Right atrium auricular region (tissue), 2 donors: Measurements from ENCODE around the gene TBC1D9B. TPM values are rescaled to one million over a fixed set of nuclear protein-coding genes. Genes with fewer than 3 reads are reported as not detected.

Source experiments
- DNase-seq: peaks from one replicate; pipeline ENCODE4 v3.0.0-alpha.2; 2019; ENCODE audit warnings: low spot score
- H3K27ac ChIP-seq, 2 donors: fragments of 200-600 bp; sonication (generic); 1 replicate in 1 of 2; 2 replicates in 1 of 2; pipeline ENCODE4 v1.5.1; 2016 to 2019
- H3K27me3 ChIP-seq, 2 donors: fragments of 200-600 bp; sonication (generic); one replicate each; pipeline versions ENCODE4 v1.5.1 to v1.6.0; 2017 to 2019
- H3K36me3 ChIP-seq: fragments of 200-600 bp; sonication (generic); one replicate; pipeline ENCODE4 v1.5.1; 2016
- H3K4me1 ChIP-seq, 2 donors: fragments of 200-600 bp; sonication (generic); one replicate each; pipeline versions ENCODE4 v1.5.1 to v1.6.0; 2017 to 2019
- H3K4me3 ChIP-seq, 2 donors: fragments of 200-600 bp; sonication (generic); 1 replicate in 1 of 2; 2 replicates in 1 of 2; pipeline ENCODE4 v1.5.1; 2017 to 2019; ENCODE audit warnings: mild to moderate bottlenecking in 1 of 2, moderate library complexity in 1 of 2
- H3K9me3 ChIP-seq, 2 donors: fragments of 200-600 bp; sonication (generic); one replicate each; pipeline ENCODE4 v1.5.1; 2019
- CTCF ChIP-seq, 2 donors: fragments of 200-600 bp; sonication (generic); IDR thresholded peaks; one replicate each; pipeline ENCODE4 v1.5.1; 2019; ENCODE audit warnings: antibody characterized with exemption in 2 of 2
- total RNA-seq, 2 donors: library from RNA; depleted of rRNA; stranded (reverse); fragments of >200 nt; gene quantifications; one replicate each; pipeline ENCODE4 v1.1.0, GENCODE V29; 2016

The TBC1D9B gene
- total RNA-seq, 2 donors from 2014 or later, result 33.5 to 57.7 TPM

- Histone ChIP-seq H3K9me3 (peaks cover 5 to 13% of the 10 kb centered on the region in 2 donors), H3K27me3 (no peaks in the 10 kb centered on the region), H3K36me3 (peaks cover 58% of the 10 kb centered on the region), H3K27ac (no peak overlapping the region), H3K4me3 (no peak overlapping the region), H3K4me1 (no peaks in the 10 kb centered on the region)
- TF ChIP-seq CTCF (IDR thresholded peaks at IDR 0.05), result no peak
- no peak for DNase-seq
Observed at GRCh38 chr5:179882338-179882737, 25.4 kb downstream of the TBC1D9B start.

- H3K4me3 ChIP-seq, result no peak overlapping the region
- no peak for DNase-seq
- TF ChIP-seq CTCF (IDR thresholded peaks at IDR 0.05), result no peak
- H3K27me3 ChIP-seq, result no peaks in the 10 kb centered on the region
- no peaks in the 10 kb centered on the region for H3K4me1 ChIP-seq
- H3K27ac ChIP-seq, result no peak overlapping the region
- peaks cover 51% of the 10 kb centered on the region for H3K36me3 ChIP-seq
- peaks cover 5 to 13% of the 10 kb centered on the region in 2 donors for H3K9me3 ChIP-seq
Observed at GRCh38 chr5:179880848-179881590, 26.7 kb downstream of the TBC1D9B start.

GRCh38 chr5:179880066-179880650 is 27.5 kb downstream of the TBC1D9B start:
- Histone ChIP-seq H3K9me3 (peaks cover 5 to 13% of the 10 kb centered on the region in 2 donors), H3K4me1 (no peaks in the 10 kb centered on the region), H3K4me3 (no peak overlapping the region), H3K27ac (no peak overlapping the region), H3K36me3 (peaks cover 48% of the 10 kb centered on the region), H3K27me3 (no peaks in the 10 kb centered on the region)
- no peak for DNase-seq
- no peak for TF ChIP-seq CTCF (IDR thresholded peaks at IDR 0.05)

- Histone ChIP-seq H3K9me3 (peaks cover 5 to 13% of the 10 kb centered on the region in 2 donors), H3K27me3 (no peaks in the 10 kb centered on the region), H3K4me1 (no peaks in the 10 kb centered on the region), H3K27ac (no peak overlapping the region), H3K4me3 (no peak overlapping the region), H3K36me3 (peaks cover 48% of the 10 kb centered on the region)
- DNase-seq, result no peak
- TF ChIP-seq CTCF (IDR thresholded peaks at IDR 0.05), result no peak
Observed at GRCh38 chr5:179879690-179880010, 28.0 kb downstream of the TBC1D9B start.

GRCh38 chr5:179879003-179879689 is 28.6 kb downstream of the TBC1D9B start:
- no peak overlapping the region for H3K27ac ChIP-seq
- no peak overlapping the region for H3K4me3 ChIP-seq
- peaks cover 48% of the 10 kb centered on the region for H3K36me3 ChIP-seq
- H3K4me1 ChIP-seq, result no peaks in the 10 kb centered on the region
- H3K9me3 ChIP-seq, result peaks cover 5 to 13% of the 10 kb centered on the region in 2 donors
- no peaks in the 10 kb centered on the region for H3K27me3 ChIP-seq
- TF ChIP-seq CTCF (IDR thresholded peaks at IDR 0.05), result no peak
- no peak for DNase-seq
